NCI-H524 (cell line): ENCODE data around the gene ZAR1L.

Experiments
- DNase-seq, 2 experiments: peaks; one replicate each; lab custom pipeline; 2025; lab: John Stamatoyannopoulos, UW

Gene ZAR1L

DNA sequence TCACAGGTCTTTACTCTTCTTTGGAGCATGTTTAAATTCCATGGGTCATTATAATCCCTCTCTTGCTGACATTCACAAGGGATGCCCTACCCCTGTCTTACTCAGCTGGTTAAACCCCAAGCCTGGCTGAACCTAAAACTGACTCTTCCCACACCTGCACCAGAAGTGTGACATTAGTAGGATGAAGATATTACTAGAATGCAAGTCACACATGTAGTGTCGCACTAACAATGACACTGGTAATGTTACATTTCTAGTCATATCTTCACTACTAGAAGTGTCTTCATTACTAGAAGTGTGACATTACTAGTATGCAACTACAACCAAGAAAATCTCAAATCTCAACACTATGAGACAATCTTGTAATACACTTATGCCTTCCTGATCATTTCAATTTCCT is 14.2 kb downstream of the ZAR1L start:
- no peak for DNase-seq

DNA sequence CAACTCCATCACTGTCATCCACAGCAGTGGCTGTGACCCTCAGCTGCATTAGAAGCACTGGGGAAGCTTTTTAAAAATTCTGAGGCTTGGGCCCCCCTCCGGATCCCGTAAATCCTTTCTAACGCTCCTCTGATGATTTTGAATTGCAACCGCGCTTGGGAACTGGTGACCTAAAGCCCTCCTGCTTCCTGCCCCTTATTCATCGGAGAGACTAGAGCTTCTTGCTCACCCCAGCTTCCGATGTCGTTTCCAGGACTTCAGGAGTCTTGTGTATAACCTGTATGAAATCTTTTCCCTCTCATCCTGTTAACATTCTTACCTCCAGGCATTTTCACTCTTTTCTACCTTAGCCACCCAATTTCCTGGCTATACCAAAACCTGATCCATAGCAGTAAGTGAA is 14.8 kb downstream of the ZAR1L start:
- DNase-seq: no peak

GRCh38 chr13:32299893-32300292 is 15.3 kb downstream of the ZAR1L start:
- DNase-seq: no peak

GRCh38 chr13:32298695-32299094 is 16.5 kb downstream of the ZAR1L start:
- DNase-seq: no peak

DNA sequence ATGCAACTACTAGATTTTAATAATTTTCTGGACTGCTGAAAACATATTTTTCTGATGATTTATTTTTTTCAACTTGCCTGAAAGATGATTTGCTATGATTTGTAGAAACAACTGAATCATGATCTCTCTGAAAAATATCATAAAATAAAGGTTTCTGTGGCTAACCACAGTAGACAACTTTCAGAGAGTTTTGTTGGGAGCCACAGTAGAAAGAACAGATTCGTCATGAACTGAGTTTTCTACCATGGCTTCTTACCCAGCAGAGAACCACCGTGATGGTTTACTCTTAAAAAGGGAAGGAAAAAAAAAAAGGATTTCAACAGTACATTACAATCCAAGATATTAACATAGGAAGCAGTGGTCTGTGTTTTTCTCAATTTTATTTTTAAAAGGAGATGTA is 18.0 kb downstream of the ZAR1L start:
- DNase-seq: no peak

DNA sequence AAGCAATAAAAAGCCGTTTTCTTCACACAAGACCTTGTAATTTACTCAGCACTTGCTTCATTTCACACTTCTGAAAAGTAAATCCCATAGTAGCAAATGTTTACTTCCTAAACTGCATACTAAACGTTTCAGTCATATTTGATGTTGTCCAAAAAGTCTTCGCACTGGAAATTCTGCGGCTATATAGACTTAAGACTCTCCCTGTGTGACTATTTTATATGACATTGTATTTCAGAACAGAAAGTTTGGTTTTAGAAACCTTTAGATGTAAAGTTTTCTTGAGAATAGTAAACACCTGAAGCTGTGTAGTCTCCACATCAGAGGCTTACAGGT is 29.6 kb downstream of the ZAR1L start:
- no peak for DNase-seq

GRCh38 chr13:32284927-32285632 is 30.1 kb downstream of the ZAR1L start:
- no peak for DNase-seq

- no peak for DNase-seq
These were observed 33.0 kb downstream of the ZAR1L start for GRCh38 chr13:32282096-32282711.

GRCh38 chr13:32281096-32281495 is 34.1 kb downstream of the ZAR1L start:
- no peak for DNase-seq

DNA sequence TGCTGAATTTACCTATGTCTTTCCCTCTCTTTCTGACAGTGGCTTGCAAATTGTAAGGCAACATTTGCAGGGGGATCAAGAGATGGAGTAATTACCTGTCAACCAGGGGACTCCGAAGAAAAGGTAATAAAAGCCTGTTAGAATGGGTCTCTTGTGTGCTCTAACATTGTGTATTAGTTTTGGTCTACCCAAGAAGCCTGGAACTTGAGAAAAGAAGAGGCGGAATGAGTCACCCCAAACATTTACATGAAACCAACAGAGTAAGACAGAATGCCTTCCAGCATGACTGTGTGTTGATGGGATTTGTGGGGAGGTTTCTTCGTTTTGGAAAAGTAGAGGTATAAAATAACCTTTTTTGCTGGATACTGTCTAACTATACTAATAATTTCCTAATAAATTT is 36.7 kb downstream of the ZAR1L start:
- no peak for DNase-seq

- no peak for DNase-seq
These were observed 37.3 kb downstream of the ZAR1L start for GRCh38 chr13:32277839-32278238.

- no peak for DNase-seq
These were observed 43.0 kb downstream of the ZAR1L start for GRCh38 chr13:32272021-32272683.

DNA sequence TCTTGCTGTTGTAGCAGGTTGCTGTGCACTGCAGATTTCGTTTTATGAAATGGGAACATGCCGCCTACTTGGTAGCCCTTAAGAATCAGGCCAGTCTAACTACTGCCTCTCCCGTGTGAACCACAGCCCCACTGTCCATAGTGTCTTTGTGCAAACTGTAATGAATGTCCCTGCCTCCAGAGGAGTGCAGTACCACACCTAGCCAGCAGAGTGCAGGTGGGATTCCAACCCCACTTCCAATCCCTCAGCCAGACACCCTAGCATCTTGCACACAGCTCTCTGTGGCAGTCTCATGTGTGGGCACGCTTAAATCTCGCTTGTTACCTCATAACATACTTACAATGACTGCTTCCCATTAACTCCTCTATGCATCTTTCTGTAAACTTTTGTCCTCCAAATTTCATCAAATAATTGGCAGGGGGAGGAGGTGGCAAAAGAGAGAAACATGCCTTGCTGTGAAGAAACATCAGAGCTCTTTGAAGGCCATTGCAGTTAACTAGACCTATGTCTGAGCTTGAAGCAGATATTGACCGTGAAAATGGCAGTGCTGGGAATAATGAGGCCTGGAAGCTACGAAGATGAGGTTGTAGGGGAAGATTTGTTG is 47.2 kb downstream of the ZAR1L start:
- DNase-seq: no peak

DNA sequence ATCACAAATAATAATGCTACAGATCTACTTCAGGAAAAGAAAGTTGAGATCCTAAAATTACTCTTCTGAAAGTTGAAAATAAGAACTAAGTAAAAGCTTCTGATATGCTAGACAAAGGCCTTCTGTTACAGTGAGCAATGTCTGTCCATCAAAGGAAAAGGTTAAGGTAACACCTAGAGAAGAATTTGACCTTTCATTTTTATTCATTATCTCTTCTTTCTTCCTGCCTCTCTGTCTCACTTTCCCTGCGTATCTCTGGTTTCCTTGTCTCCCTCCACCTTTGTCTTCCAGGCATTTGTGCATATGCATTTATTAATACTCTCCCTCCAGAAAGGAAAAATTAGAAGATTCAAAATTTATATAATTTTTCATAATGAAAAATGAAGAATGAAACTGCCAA is 49.0 kb downstream of the ZAR1L start:
- DNase-seq: no peak

GRCh38 chr13:32265726-32266125 is 49.4 kb downstream of the ZAR1L start:
- DNase-seq: no peak

GRCh38 chr13:32264407-32264806 is 50.8 kb downstream of the ZAR1L start:
- no peak for DNase-seq

- no peak for DNase-seq
These were observed 52.5 kb downstream of the ZAR1L start for GRCh38 chr13:32262619-32263018.

GRCh38 chr13:32262165-32262564 is 53.0 kb downstream of the ZAR1L start:
- no peak for DNase-seq

GRCh38 chr13:32261567-32261966 is 53.6 kb downstream of the ZAR1L start:
- DNase-seq: no peak

DNA sequence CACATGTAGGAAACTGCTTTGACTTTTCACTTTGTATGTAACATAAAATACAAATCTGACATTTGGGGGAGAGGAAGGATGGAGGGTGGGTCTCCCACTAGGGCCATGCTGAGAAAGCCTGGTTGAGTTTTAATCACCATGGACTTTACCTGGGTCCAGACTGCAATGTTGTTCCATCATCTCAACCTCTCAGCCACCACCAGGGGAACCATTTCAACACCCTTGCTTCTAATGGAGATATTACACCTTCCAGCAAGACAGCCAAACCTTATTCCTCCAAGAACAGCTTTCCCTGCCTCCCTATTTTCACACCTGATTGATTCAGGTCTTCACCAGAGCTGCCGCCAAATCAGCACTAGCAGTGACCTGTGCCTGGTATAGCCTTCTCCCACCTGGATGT is 56.0 kb downstream of the ZAR1L start:
- no peak for DNase-seq

DNA sequence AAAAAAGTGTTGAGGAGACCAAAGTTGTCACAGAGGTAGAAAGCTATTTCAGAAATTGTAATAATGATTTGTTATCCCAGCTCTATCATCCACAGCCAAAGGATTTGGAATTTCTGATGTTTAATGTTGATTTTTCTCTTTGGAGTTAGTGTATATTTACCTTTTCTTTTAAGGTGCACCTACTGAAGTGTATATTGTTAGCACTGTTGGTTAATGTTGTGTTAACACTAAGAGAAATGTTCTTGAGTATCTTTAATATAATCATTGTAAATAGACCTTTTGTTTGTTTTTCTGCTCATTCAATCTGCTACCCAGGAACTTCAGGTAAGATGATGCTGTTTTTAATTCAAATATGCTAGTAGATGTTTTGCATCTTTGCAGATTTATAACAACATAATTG is 57.5 kb downstream of the ZAR1L start:
- DNase-seq: no peak

- no peak for DNase-seq
These were observed 58.9 kb downstream of the ZAR1L start for GRCh38 chr13:32256243-32256642.

GRCh38 chr13:32255724-32256109 is 59.4 kb downstream of the ZAR1L start:
- DNase-seq: no peak
